ENCODE results near the gene ZRANB3.
"Not testable (repeated sequence)": the region's sequence is repeated elsewhere in the genome, so short reads cannot be mapped to it uniquely, and the experiment has no call there.

Gene ZRANB3

DNA sequence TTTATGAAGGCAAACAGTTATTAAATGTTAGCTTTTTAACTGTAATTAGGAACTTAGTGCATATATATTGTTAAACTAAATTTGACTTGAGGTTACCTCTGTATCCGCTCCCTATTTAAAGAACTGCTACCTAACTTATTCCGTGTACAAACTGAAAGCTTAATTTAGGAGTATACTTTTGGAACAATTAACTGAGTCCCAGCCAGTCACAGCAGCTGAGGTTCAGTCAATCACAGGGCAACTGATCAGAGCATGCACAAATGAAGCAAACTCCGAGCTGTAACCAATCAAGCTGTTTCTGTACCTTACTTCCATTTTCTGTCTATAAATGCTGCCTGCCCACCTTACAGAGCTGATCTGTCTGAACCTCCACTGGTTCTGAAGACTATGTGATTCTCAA, 417.7 kb downstream of the ZRANB3 start:
- DNase-seq (ENCODE audit: low spot score) = no peak
- no peak overlapping the region for H4K8ac ChIP-seq (ENCODE audit: low read depth, low read length)
- H2AK5ac ChIP-seq (ENCODE audit: low read depth, low read length) = no peak overlapping the region
- WGBS, 2 donors (ENCODE audit: extremely low coverage in 2 of 2, insufficient read length in 2 of 2, insufficient replicate concordance in 1 of 2) = no CpG with 5 or more reads among the region's 3 CpGs
- H3K18ac ChIP-seq (ENCODE audit: low read length) = no peak overlapping the region
- no peaks in the 10 kb centered on the region for H3K4me1 ChIP-seq (ENCODE audit: control insufficient read depth in 2 of 2, insufficient read depth in 1 of 2, low read depth in 1 of 2, low read length in 2 of 2)
- H2BK5ac ChIP-seq (ENCODE audit: low read length) = no peak overlapping the region
- H2AFZ ChIP-seq (ENCODE audit: low read length) = no peak overlapping the region
- no peak overlapping the region for H2BK15ac ChIP-seq (ENCODE audit: low read length)
- H3K9me3 ChIP-seq (replicated peaks in 1 of 2; ENCODE audit: control insufficient read depth in 2 of 2, insufficient read depth in 1 of 2, low read depth in 1 of 2, low read length in 2 of 2) = no peaks in the 10 kb centered on the region
- no peak overlapping the region for H3K14ac ChIP-seq (ENCODE audit: low read length)
- H3K36me3 ChIP-seq (replicated peaks in 1 of 2; ENCODE audit: control insufficient read depth in 2 of 2, insufficient read depth in 2 of 2, low read length in 2 of 2) = peaks cover 2 to 50% of the 10 kb centered on the region in 2 donors
- no peak overlapping the region for H2BK12ac ChIP-seq (ENCODE audit: low read length)
- no peak overlapping the region for H3K4me2 ChIP-seq (ENCODE audit: insufficient read depth, low read length, poor library complexity, severe bottlenecking)
- no peak overlapping the region for H4K91ac ChIP-seq (ENCODE audit: low read depth, low read length, poor library complexity)
- no peak overlapping the region for H2BK120ac ChIP-seq (ENCODE audit: low read depth, low read length)
- H3K79me1 ChIP-seq (ENCODE audit: low read depth, low read length) = peaks cover 3% of the 10 kb centered on the region
- H3K9ac ChIP-seq (ENCODE audit: low read depth, low read length, poor library complexity) = no peak overlapping the region
- H3K4me3 ChIP-seq (ENCODE audit: low read length in 2 of 2) = no peak overlapping the region
- H3K27ac ChIP-seq (replicated peaks; ENCODE audit: low read length) = no peak overlapping the region
- no peaks in the 10 kb centered on the region for H3K27me3 ChIP-seq (ENCODE audit: control insufficient read depth in 3 of 3, insufficient read depth in 3 of 3, low read depth in 1 of 3, low read length in 3 of 3)
- no peak overlapping the region for H3K23ac ChIP-seq (ENCODE audit: low read depth, low read length, poor library complexity)
- H3K4ac ChIP-seq (ENCODE audit: low read length) = no peak overlapping the region

DNA sequence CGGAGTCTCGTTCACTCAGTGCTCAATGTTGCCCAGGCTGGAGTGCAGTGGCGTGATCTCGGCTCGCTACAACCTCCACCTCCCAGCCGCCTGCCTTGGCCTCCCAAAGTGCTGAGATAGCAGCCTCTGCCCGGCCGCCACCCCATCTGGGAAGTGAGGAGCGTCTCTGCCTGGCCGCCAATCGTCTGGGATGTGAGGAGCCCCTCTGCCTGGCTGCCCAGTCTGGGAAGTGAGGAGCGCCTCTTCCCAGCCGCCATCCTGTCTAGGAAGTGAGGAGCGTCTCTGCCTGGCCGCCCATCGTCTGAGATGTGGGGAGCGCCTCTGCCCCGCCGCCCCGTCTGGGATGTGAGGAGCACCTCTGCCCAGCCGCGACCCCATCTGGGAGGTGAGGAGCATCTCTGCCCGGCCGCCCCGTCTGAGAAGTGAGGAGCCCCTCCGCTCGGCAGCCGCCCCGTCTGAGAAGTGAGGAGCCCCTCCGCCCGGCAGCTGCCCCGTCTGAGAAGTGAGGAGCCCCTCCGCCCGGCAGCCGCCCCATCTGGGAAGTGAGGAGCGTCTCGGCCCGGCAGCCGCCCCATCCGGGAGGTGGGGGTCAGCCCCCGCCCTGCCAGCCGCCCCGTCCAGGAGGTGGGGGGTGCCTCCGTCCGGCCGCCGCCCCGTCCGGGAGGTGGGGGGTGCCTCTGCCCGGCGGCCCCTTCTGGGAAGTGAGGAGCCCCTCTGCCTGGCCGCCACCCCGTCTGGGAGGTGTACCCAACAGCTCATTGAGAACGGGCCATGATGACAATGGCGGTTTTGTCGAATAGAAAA, 425.3 kb downstream of the ZRANB3 start:
- H2BK12ac ChIP-seq (ENCODE audit: low read length); H3K79me1 ChIP-seq (ENCODE audit: low read depth, low read length); H4K8ac ChIP-seq (ENCODE audit: low read depth, low read length); H2BK15ac ChIP-seq (ENCODE audit: low read length); H3K27me3 ChIP-seq (ENCODE audit: control insufficient read depth in 3 of 3, insufficient read depth in 3 of 3, low read depth in 1 of 3, low read length in 3 of 3); H3K4ac ChIP-seq (ENCODE audit: low read length); H2AK5ac ChIP-seq (ENCODE audit: low read depth, low read length); H2BK5ac ChIP-seq (ENCODE audit: low read length); H3K9ac ChIP-seq (ENCODE audit: low read depth, low read length, poor library complexity); H4K91ac ChIP-seq (ENCODE audit: low read depth, low read length, poor library complexity); H3K23ac ChIP-seq (ENCODE audit: low read depth, low read length, poor library complexity); H3K27ac ChIP-seq (replicated peaks; ENCODE audit: low read length); H2AFZ ChIP-seq (ENCODE audit: low read length); H3K4me1 ChIP-seq (ENCODE audit: control insufficient read depth in 2 of 2, insufficient read depth in 1 of 2, low read depth in 1 of 2, low read length in 2 of 2); H3K14ac ChIP-seq (ENCODE audit: low read length); DNase-seq (ENCODE audit: low spot score); H3K18ac ChIP-seq (ENCODE audit: low read length); H2BK120ac ChIP-seq (ENCODE audit: low read depth, low read length); H3K4me2 ChIP-seq (ENCODE audit: insufficient read depth, low read length, poor library complexity, severe bottlenecking); H3K4me3 ChIP-seq (ENCODE audit: low read length in 2 of 2): not testable (repeated sequence)
- Histone ChIP-seq H3K36me3 (replicated peaks in 1 of 2; ENCODE audit: control insufficient read depth in 2 of 2, insufficient read depth in 2 of 2, low read length in 2 of 2) (peaks cover 2 to 12% of the 10 kb centered on the region in 2 donors), H3K9me3 (replicated peaks in 1 of 2; ENCODE audit: control insufficient read depth in 2 of 2, insufficient read depth in 1 of 2, low read depth in 1 of 2, low read length in 2 of 2) (peaks cover 3 to 12% of the 10 kb centered on the region in 2 donors)
- no CpG with 5 or more reads among the region's 56 CpGs for WGBS, 2 donors (ENCODE audit: extremely low coverage in 2 of 2, insufficient read length in 2 of 2, insufficient replicate concordance in 1 of 2)

DNA sequence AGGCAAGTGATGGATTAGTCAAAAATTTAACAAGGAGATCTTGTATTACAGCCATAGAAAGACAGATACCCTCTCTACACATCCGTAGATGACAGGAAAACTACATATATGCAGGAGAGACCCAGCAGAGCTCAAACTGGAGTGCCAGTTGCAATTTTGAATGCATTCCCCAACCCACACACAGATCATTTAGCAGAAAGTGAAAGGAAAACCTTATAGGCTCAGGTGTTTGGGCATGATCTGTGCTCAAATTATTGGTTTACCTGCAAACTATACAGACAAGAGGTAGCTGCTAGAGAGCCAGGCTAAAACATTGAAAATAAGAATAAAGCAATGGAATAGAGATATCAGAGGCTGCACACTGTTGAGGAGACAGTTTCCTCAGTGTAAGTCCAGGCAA, 427.2 kb downstream of the ZRANB3 start:
- no peak overlapping the region for H3K4me2 ChIP-seq (ENCODE audit: insufficient read depth, low read length, poor library complexity, severe bottlenecking)
- H3K36me3 ChIP-seq (replicated peaks in 1 of 2; ENCODE audit: control insufficient read depth in 2 of 2, insufficient read depth in 2 of 2, low read length in 2 of 2) = peaks cover 2 to 12% of the 10 kb centered on the region in 2 donors
- DNase-seq (ENCODE audit: low spot score) = no peak
- no peak overlapping the region for H3K18ac ChIP-seq (ENCODE audit: low read length)
- no peak overlapping the region for H3K23ac ChIP-seq (ENCODE audit: low read depth, low read length, poor library complexity)
- H3K27ac ChIP-seq (replicated peaks; ENCODE audit: low read length) = no peak overlapping the region
- H3K9ac ChIP-seq (ENCODE audit: low read depth, low read length, poor library complexity) = no peak overlapping the region
- no peak overlapping the region for H3K4ac ChIP-seq (ENCODE audit: low read length)
- no peaks in the 10 kb centered on the region for H3K27me3 ChIP-seq (ENCODE audit: control insufficient read depth in 3 of 3, insufficient read depth in 3 of 3, low read depth in 1 of 3, low read length in 3 of 3)
- H2BK5ac ChIP-seq (ENCODE audit: low read length) = no peak overlapping the region
- no CpG with 5 or more reads among the region's 1 CpG for WGBS, 2 donors (ENCODE audit: extremely low coverage in 2 of 2, insufficient read length in 2 of 2, insufficient replicate concordance in 1 of 2)
- no peak overlapping the region for H4K91ac ChIP-seq (ENCODE audit: low read depth, low read length, poor library complexity)
- H3K9me3 ChIP-seq (replicated peaks in 1 of 2; ENCODE audit: control insufficient read depth in 2 of 2, insufficient read depth in 1 of 2, low read depth in 1 of 2, low read length in 2 of 2) = peaks cover 3 to 12% of the 10 kb centered on the region in 2 donors
- H4K8ac ChIP-seq (ENCODE audit: low read depth, low read length) = no peak overlapping the region
- H3K4me3 ChIP-seq (ENCODE audit: low read length in 2 of 2) = no peak overlapping the region
- no peak overlapping the region for H3K14ac ChIP-seq (ENCODE audit: low read length)
- no peaks in the 10 kb centered on the region for H3K4me1 ChIP-seq (ENCODE audit: control insufficient read depth in 2 of 2, insufficient read depth in 1 of 2, low read depth in 1 of 2, low read length in 2 of 2)
- no peak overlapping the region for H2BK120ac ChIP-seq (ENCODE audit: low read depth, low read length)
- no peak overlapping the region for H2AK5ac ChIP-seq (ENCODE audit: low read depth, low read length)
- no peak overlapping the region for H2BK15ac ChIP-seq (ENCODE audit: low read length)
- no peak overlapping the region for H2BK12ac ChIP-seq (ENCODE audit: low read length)
- no peak overlapping the region for H2AFZ ChIP-seq (ENCODE audit: low read length)
- no peaks in the 10 kb centered on the region for H3K79me1 ChIP-seq (ENCODE audit: low read depth, low read length)

DNA sequence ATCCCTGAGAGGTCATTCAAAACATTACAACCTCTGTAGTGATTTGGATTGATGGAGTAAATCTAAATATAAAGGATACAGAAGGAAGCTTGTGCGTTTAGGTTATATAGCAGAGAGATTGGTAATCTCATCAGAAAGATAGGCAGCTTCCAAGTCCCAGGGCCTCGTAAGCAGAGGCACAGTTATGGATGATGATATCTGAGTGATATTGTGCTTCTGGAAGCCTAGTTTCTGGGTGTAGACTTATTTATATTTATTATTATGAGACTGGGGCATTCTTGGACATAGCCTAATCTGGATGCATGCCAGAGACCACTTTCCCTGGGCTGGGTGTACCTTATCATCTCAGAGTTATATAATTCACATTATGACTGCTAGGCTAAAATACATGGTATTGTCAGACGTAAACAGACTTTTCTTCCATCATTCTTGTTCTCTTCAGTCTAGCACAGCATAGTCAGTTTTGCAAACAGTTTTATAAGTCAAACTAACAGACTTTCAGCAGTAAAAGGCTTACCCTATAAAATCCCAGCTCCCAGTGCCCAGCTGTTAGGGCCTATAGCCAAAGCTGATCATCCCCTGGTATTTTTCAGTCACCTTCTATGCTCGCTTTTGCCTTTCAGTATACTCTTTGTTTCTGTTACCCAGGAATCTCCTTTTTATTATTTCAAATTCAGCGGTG, 431.1 kb downstream of the ZRANB3 start:
- no peak overlapping the region for H3K4ac ChIP-seq (ENCODE audit: low read length)
- no CpG with 5 or more reads among the region's 5 CpGs for WGBS, 2 donors (ENCODE audit: extremely low coverage in 2 of 2, insufficient read length in 2 of 2, insufficient replicate concordance in 1 of 2)

More for the DNA sequence above, 431.1 kb downstream of the ZRANB3 start:
- H4K8ac ChIP-seq (ENCODE audit: low read depth, low read length) = no peak overlapping the region
- no peak overlapping the region for H3K4me2 ChIP-seq (ENCODE audit: insufficient read depth, low read length, poor library complexity, severe bottlenecking)
- no peak overlapping the region for H3K27ac ChIP-seq (replicated peaks; ENCODE audit: low read length)
- no peak overlapping the region for H3K9ac ChIP-seq (ENCODE audit: low read depth, low read length, poor library complexity)
- H3K23ac ChIP-seq (ENCODE audit: low read depth, low read length, poor library complexity) = no peak overlapping the region
- no peak overlapping the region for H2AFZ ChIP-seq (ENCODE audit: low read length)
- no peak for DNase-seq (ENCODE audit: low spot score)
- no peak overlapping the region for H3K4me3 ChIP-seq (ENCODE audit: low read length in 2 of 2)
- no peak overlapping the region for H2BK12ac ChIP-seq (ENCODE audit: low read length)
- no peaks in the 10 kb centered on the region for H3K4me1 ChIP-seq (ENCODE audit: control insufficient read depth in 2 of 2, insufficient read depth in 1 of 2, low read depth in 1 of 2, low read length in 2 of 2)
- no peak overlapping the region for H3K18ac ChIP-seq (ENCODE audit: low read length)
- no peak overlapping the region for H3K14ac ChIP-seq (ENCODE audit: low read length)
- H2BK5ac ChIP-seq (ENCODE audit: low read length) = no peak overlapping the region
- H2AK5ac ChIP-seq (ENCODE audit: low read depth, low read length) = no peak overlapping the region
- no peak overlapping the region for H2BK15ac ChIP-seq (ENCODE audit: low read length)
- no peak overlapping the region for H2BK120ac ChIP-seq (ENCODE audit: low read depth, low read length)
- peaks cover 4 to 31% of the 10 kb centered on the region in 2 donors for H3K36me3 ChIP-seq (replicated peaks in 1 of 2; ENCODE audit: control insufficient read depth in 2 of 2, insufficient read depth in 2 of 2, low read length in 2 of 2)
- peaks cover 3 to 6% of the 10 kb centered on the region in 2 donors for H3K9me3 ChIP-seq (replicated peaks in 1 of 2; ENCODE audit: control insufficient read depth in 2 of 2, insufficient read depth in 1 of 2, low read depth in 1 of 2, low read length in 2 of 2)
- no peak overlapping the region for H4K91ac ChIP-seq (ENCODE audit: low read depth, low read length, poor library complexity)
- no peaks in the 10 kb centered on the region for H3K27me3 ChIP-seq (ENCODE audit: control insufficient read depth in 3 of 3, insufficient read depth in 3 of 3, low read depth in 1 of 3, low read length in 3 of 3)
- no peaks in the 10 kb centered on the region for H3K79me1 ChIP-seq (ENCODE audit: low read depth, low read length)
